Neural crest cell (in vitro differentiated cells): Measurements from ENCODE around the gene SFXN3. TPM values are rescaled to one million over a fixed set of nuclear protein-coding genes. Genes with fewer than 3 reads are reported as not detected.

Source experiments
- DNase-seq: peaks from one replicate; pipeline ENCODE4 v3.0.0; 2021; ENCODE audit warnings: low read depth, mixed read lengths, low spot score
- H3K27ac Mint-ChIP-seq: one replicate; pipeline ENCODE4 v1.8.0; 2021; ENCODE audit warnings: mild to moderate bottlenecking, mixed read lengths; ENCODE audit not compliant: unreplicated experiment
- H3K27me3 Mint-ChIP-seq: 2 replicates; pipeline ENCODE4 v1.8.0; 2021; ENCODE audit warnings: low read depth, mild to moderate bottlenecking, mixed read lengths
- H3K36me3 Mint-ChIP-seq: 2 replicates; pipeline ENCODE4 v1.8.0; 2021; ENCODE audit warnings: low read depth, mild to moderate bottlenecking, mixed read lengths
- H3K4me1 Mint-ChIP-seq: 2 replicates; pipeline ENCODE4 v1.8.0; 2021; ENCODE audit warnings: mixed read lengths
- H3K4me3 Mint-ChIP-seq: one replicate; pipeline ENCODE4 v1.8.0; 2021; ENCODE audit warnings: mild to moderate bottlenecking, mixed read lengths
- H3K9me3 Mint-ChIP-seq: 2 replicates; pipeline ENCODE4 v1.8.0; 2021; ENCODE audit warnings: mixed read lengths
- CTCF ChIP-seq: fragments of 200-600 bp; sonication (generic); conservative IDR thresholded peaks from 2 replicates; pipeline ENCODE4 v1.5.0; 2021; ENCODE audit warnings: antibody characterized with exemption, mild to moderate bottlenecking
- total RNA-seq: library from RNA; stranded (reverse); gene quantifications from 2 replicates; pipeline ENCODE4 v1.2.1, GENCODE V29; 2021

The SFXN3 gene
- total RNA-seq, 1 donor from 2014 or later, result 2.1 TPM

GRCh38 chr10:100998991-100999741 lies 31.9 kb upstream of the SFXN3 start:
- peak; percentile 98 for TF ChIP-seq CTCF
- peaks cover 36% of the 10 kb centered on the region for H3K4me1 Mint-ChIP-seq
- H3K9me3 Mint-ChIP-seq, result no peaks in the 10 kb centered on the region
- peaks cover 2% of the 10 kb centered on the region for H3K27me3 Mint-ChIP-seq
- peaks cover 4% of the 10 kb centered on the region for H3K36me3 Mint-ChIP-seq
- peak; percentile 79 for DNase-seq
- H3K27ac Mint-ChIP-seq, result peak overlapping the region; percentile 92
- H3K4me3 Mint-ChIP-seq, result peak overlapping the region; percentile 90

GRCh38 chr10:100999742-101000126 lies 31.3 kb upstream of the SFXN3 start, which contains the start of gene LZTS2:
Gene LZTS2, plus strand, starts transcription at chr10:100999808. Its CDS starts 2,731 bp downstream, at chr10:101002539.
- H3K9me3 Mint-ChIP-seq, result no peaks in the 10 kb centered on the region
- no peak for DNase-seq
- peaks cover 2% of the 10 kb centered on the region for H3K27me3 Mint-ChIP-seq
- peak within 1 kb of the TSS; percentile 90 for H3K4me3 Mint-ChIP-seq
- H3K36me3 Mint-ChIP-seq, result no peaks in the 10 kb centered on the region
- TF ChIP-seq CTCF, result no peak
- H3K4me1 Mint-ChIP-seq, result peaks cover 30% of the 10 kb centered on the region
- H3K27ac Mint-ChIP-seq, result peak within 1 kb of the TSS; percentile 98

- peak overlapping the region; percentile 98 for H3K27ac Mint-ChIP-seq
- peaks cover 2% of the 10 kb centered on the region for H3K27me3 Mint-ChIP-seq
- no peak for TF ChIP-seq CTCF
- peak overlapping the region; percentile 89 for H3K4me3 Mint-ChIP-seq
- no peaks in the 10 kb centered on the region for H3K36me3 Mint-ChIP-seq
- no peaks in the 10 kb centered on the region for H3K9me3 Mint-ChIP-seq
- peaks cover 29% of the 10 kb centered on the region for H3K4me1 Mint-ChIP-seq
- DNase-seq, result no peak
Observed at GRCh38 chr10:101000127-101000914, 30.7 kb upstream of the SFXN3 start.

GRCh38 chr10:101000915-101001658 lies 29.9 kb upstream of the SFXN3 start:
- DNase-seq, result no peak
- peak overlapping the region; percentile 51 for H3K27ac Mint-ChIP-seq
- peak overlapping the region; percentile 89 for H3K4me3 Mint-ChIP-seq
- no peaks in the 10 kb centered on the region for H3K9me3 Mint-ChIP-seq
- H3K4me1 Mint-ChIP-seq, result peaks cover 29% of the 10 kb centered on the region
- H3K36me3 Mint-ChIP-seq, result no peaks in the 10 kb centered on the region
- peaks cover 2% of the 10 kb centered on the region for H3K27me3 Mint-ChIP-seq
- no peak for TF ChIP-seq CTCF

GRCh38 chr10:101001659-101002035 lies 29.4 kb upstream of the SFXN3 start:
- H3K27me3 Mint-ChIP-seq, result peaks cover 2% of the 10 kb centered on the region
- no peaks in the 10 kb centered on the region for H3K36me3 Mint-ChIP-seq
- no peaks in the 10 kb centered on the region for H3K9me3 Mint-ChIP-seq
- no peak for DNase-seq
- peak overlapping the region; percentile 89 for H3K4me3 Mint-ChIP-seq
- peaks cover 25% of the 10 kb centered on the region for H3K4me1 Mint-ChIP-seq
- no peak overlapping the region for H3K27ac Mint-ChIP-seq
- no peak for TF ChIP-seq CTCF
